Heart left ventricle (tissue), 16 donors: ENCODE measurements around the gene DEGS2. TPM values are rescaled to one million over a fixed set of nuclear protein-coding genes. Genes with fewer than 3 reads are reported as not detected.

ENCODE experiments used
- ATAC-seq, 4 donors: fragments of 200-7000 bp; cut with Tn5 transposase; one replicate each; pipeline ENCODE4 v1.9.1; 2020 to 2022; ENCODE audit warnings: moderate library complexity in 4 of 4, mild to moderate bottlenecking in 3 of 4, moderate number of reproducible peaks in 1 of 4
- DNase-seq, 5 donors: peaks; one replicate each; pipeline ENCODE4 v3.0.0-alpha.2; 2020
- H3K27ac ChIP-seq, 12 donors: fragments of 200-600 bp; sonication (generic) in 4 of 12; one replicate each; pipeline versions ENCODE4 v1.5.0 to v1.8.0; 2016 to 2022; ENCODE audit warnings: mild to moderate bottlenecking in 2 of 12
- H3K27me3 ChIP-seq, 9 donors: fragments of 200-600 bp; sonication (generic) in 2 of 9; one replicate each; pipeline versions ENCODE4 v1.5.1 to v1.8.0; 2016 to 2022; ENCODE audit warnings: mild to moderate bottlenecking in 3 of 9
- H3K36me3 ChIP-seq, 9 donors: fragments of 200-600 bp; sonication (generic) in 2 of 9; one replicate each; pipeline versions ENCODE4 v1.5.0 to v1.8.0; 2018 to 2022; ENCODE audit warnings: mild to moderate bottlenecking in 2 of 9
- H3K4me1 ChIP-seq, 12 donors: fragments of 200-600 bp; sonication (generic) in 4 of 12; one replicate each; pipeline versions ENCODE4 v1.5.0 to v1.8.0; 2016 to 2022; ENCODE audit warnings: mild to moderate bottlenecking in 3 of 12
- H3K4me3 ChIP-seq, 12 donors: fragments of 200-600 bp; sonication (generic) in 4 of 12; one replicate each; pipeline versions ENCODE4 v1.5.0 to v1.8.0; 2017 to 2022; ENCODE audit warnings: mild to moderate bottlenecking in 9 of 12, moderate library complexity in 4 of 12
- H3K9me3 ChIP-seq, 12 donors: fragments of 200-600 bp; sonication (generic) in 4 of 12; one replicate each; pipeline versions ENCODE4 v1.5.0 to v1.8.0; 2016 to 2022; ENCODE audit warnings: mild to moderate bottlenecking in 1 of 12
- POLR2A ChIP-seq, 2 donors: fragments of 450-650 bp; IDR thresholded peaks; one replicate each; pipeline ENCODE4 v1.6.1; 2017; ENCODE audit warnings: antibody characterized with exemption in 2 of 2, mild to moderate bottlenecking in 2 of 2, moderate library complexity in 2 of 2
- WGBS, 4 donors: extraction: QIAGEN DNeasy Blood & Tissue Kit in 2 of 4; methylation state at CpG; one replicate each; pipeline versions ENCODE4 v1.1.5 to v1.1.7; 2013 to 2018; 5-methylcytosine and 5-hydroxymethylcytosine counted together
- intact Hi-C, 10 donors: fragments of 100-400 bp; cut with DNase I; formaldehyde crosslinking; loops; one replicate each; pipeline versions ENCODE4 v1.11.1 to v1.14.2; 2022
- polyA plus RNA-seq, 2 donors: library from polyadenylated mRNA; stranded (reverse); fragments of 200-250 nt; gene quantifications; one replicate each; pipeline ENCODE4 v1.2.3, GENCODE V29; 2013
- total RNA-seq, 9 donors: library from RNA; depleted of rRNA in 2 of 9; stranded (reverse); fragments of >200 nt in 2 of 9; fragmentation: NEBNext Ultra II Directional in 3 of 9; extraction: Animal tissue kit (Norgen Biotek cat#: 25700) in 3 of 9; gene quantifications; one replicate each; pipeline versions ENCODE4 v1.1.0 to v1.2.4, GENCODE V29; 2016 to 2023
- TF ChIP-seq, protein P1 (sequence below), 12 donors: fragments of 200-600 bp; sonication (generic) in 4 of 12; IDR thresholded peaks; one replicate each; pipeline versions ENCODE4 v1.5.0 to v1.8.0; 2018 to 2022; ENCODE audit warnings: antibody characterized with exemption in 12 of 12, mild to moderate bottlenecking in 5 of 12
- donor health status: ischemic (EF 13 %, LVEDD 7.1; RV severe dilation, severe dysfunction).
- donor health status: healthy with polysubstance abuse.
- donor health status: DM: no; HTN: yes; CAD: no.
- donor health status: DM: no; HTN: no; CAD: no.
- donor health status: ischemic (EF 25% LVEDD 6.9; RV normal size, moderate dysfunction).
- donor health status: ischemic (EF 25% LVEDD 5.7; RV mildly dilated, moderate dysfunction).
- donor health status: healthy.
- donor health status: DM: yes; HTN: yes; CAD: no.
- donor health status: ischemic (EF 35%, LVEDD 5.7; RV mildly dilated, moderate dysfunction).
- donor health status: nonischemic (EF 11% LVEDD 7.7; RV severe dilation, severe dysfunction).
- donor health status: DM: yes; HTN: yes; CAD: no.
- donor health status: PGD.
- donor health status: ischemic (EF 29% LVEDD 5.4; RV normal size, mild dysfunction).
- donor health status: nonischemic (EF 23%, LVEDD 6.1; RV moderate dilation, normal function).

The DEGS2 gene
- total and polyA plus RNA-seq, 11 donors: 0.08 to 0.48 (median 0.30) TPM; not detected in 7

DNA sequence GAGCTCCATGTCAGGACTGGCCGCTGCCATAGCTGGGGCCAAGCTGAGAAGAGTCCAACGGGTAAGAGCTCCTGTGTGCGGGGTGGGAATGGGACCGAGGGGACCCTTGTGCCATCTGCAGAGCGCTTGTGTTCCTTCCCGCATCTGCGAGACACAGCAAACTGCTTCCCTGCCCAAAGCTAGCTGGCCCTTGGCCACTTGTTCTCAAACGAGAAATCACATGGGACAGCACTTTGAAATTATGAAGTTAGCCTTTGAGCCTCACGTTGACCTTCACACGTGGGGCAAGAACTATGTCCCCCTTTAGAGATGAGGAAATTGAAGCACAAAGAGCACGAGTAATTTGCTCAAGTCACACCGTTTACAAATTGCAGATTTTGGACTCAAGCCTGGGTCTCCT lies 30.8 kb downstream of the DEGS2 start:
- peaks cover 0 to 89% (median 20%) of the 10 kb centered on the region in 9 donors for H3K36me3 ChIP-seq
- DNase-seq (no peak), ATAC-seq (peak in 1 of 4 donors; percentile 6)
- WGBS, 4 donors: 68 to 74% (median 71%) methylated on average over 9 to 12 of the region's 12 CpGs
- H3K27ac ChIP-seq: peak overlapping the region in 6 of 12 donors; percentile 7 to 45 (median 28)
- H3K27me3 ChIP-seq: no peaks in the 10 kb centered on the region
- intact Hi-C loops: loop anchor here in 1 of 10 donors (10.0 kb wide), 1 partner anchor 246 kb away; the partner anchor contains the start of gene WDR25
- no peaks in the 10 kb centered on the region for H3K9me3 ChIP-seq
- H3K4me3 ChIP-seq: no peak overlapping the region
- no peak for TF ChIP-seq POLR2A (IDR thresholded peaks at IDR 0.05)
- TF ChIP-seq, protein P1, sequence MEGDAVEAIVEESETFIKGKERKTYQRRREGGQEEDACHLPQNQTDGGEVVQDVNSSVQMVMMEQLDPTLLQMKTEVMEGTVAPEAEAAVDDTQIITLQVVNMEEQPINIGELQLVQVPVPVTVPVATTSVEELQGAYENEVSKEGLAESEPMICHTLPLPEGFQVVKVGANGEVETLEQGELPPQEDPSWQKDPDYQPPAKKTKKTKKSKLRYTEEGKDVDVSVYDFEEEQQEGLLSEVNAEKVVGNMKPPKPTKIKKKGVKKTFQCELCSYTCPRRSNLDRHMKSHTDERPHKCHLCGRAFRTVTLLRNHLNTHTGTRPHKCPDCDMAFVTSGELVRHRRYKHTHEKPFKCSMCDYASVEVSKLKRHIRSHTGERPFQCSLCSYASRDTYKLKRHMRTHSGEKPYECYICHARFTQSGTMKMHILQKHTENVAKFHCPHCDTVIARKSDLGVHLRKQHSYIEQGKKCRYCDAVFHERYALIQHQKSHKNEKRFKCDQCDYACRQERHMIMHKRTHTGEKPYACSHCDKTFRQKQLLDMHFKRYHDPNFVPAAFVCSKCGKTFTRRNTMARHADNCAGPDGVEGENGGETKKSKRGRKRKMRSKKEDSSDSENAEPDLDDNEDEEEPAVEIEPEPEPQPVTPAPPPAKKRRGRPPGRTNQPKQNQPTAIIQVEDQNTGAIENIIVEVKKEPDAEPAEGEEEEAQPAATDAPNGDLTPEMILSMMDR (IDR thresholded peaks at IDR 0.05): no peak
- H3K4me1 ChIP-seq: peaks cover 0 to 29% (median 13%) of the 10 kb centered on the region in 12 donors

GRCh38 chr14:100127853-100128455 lies 31.5 kb downstream of the DEGS2 start:
- DNase-seq (no peak), ATAC-seq (no peak)
- 85 to 89% (median 87%) methylated on average over 12 of the region's 12 CpGs for WGBS, 4 donors
- Histone ChIP-seq H3K27ac (no peak overlapping the region), H3K27me3 (no peaks in the 10 kb centered on the region), H3K36me3 (peaks cover 0 to 87% (median 13%) of the 10 kb centered on the region in 9 donors), H3K4me1 (peaks cover 0 to 29% (median 13%) of the 10 kb centered on the region in 12 donors), H3K9me3 (no peaks in the 10 kb centered on the region), H3K4me3 (no peak overlapping the region)
- intact Hi-C loops: loop anchor here in 1 of 10 donors (10.0 kb wide), 1 partner anchor 247 kb away; the partner anchor contains the start of gene WDR25
- TF ChIP-seq, protein P1 (IDR thresholded peaks at IDR 0.05): no peak
- TF ChIP-seq POLR2A (IDR thresholded peaks at IDR 0.05): no peak

- H3K4me3 ChIP-seq: no peak overlapping the region
- intact Hi-C loops: loop anchor here in 1 of 10 donors (10.0 kb wide), 1 partner anchor 248 kb away; the partner anchor contains the start of gene WDR25
- TF ChIP-seq, protein P1 (IDR thresholded peaks at IDR 0.05): no peak
- TF ChIP-seq POLR2A (IDR thresholded peaks at IDR 0.05): no peak
- no peak overlapping the region for H3K27ac ChIP-seq
- DNase-seq (no peak), ATAC-seq (no peak)
- WGBS, 4 donors: 93 to 96% (median 94%) methylated on average over 12 to 13 of the region's 13 CpGs
- H3K4me1 ChIP-seq: peaks cover 0 to 23% (median 13%) of the 10 kb centered on the region in 12 donors
- no peaks in the 10 kb centered on the region for H3K27me3 ChIP-seq
- peaks cover 0 to 73% (median 9%) of the 10 kb centered on the region in 9 donors for H3K36me3 ChIP-seq
- H3K9me3 ChIP-seq: no peaks in the 10 kb centered on the region
Measured at GRCh38 chr14:100126401-100126800, 33.0 kb downstream of the DEGS2 start.

DNA sequence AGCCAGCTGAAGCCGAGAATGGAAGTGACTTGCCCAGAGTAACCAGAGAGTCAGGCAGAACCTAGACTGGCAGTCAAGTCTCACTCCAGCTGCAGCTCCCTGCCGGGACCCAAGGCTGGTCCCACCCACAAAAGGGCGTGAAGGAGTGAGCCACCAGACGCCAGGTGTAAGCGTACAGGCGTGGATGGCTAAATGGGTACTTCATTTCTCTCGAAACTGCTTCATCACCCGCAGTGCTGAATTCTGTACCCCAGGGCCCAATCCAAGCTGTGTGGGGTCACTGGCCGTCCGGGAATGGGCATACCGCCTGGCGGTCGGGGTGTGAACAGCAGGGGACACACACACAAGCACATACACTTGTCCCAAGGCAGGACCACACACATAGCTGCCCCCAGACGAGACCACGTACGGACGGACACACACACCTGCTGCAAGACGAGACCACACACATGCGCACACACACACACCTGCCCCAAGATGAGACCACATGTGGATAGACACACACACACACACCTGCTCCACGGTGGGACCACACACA lies 34.8 kb downstream of the DEGS2 start:
- 93 to 96% (median 94%) methylated on average over 20 of the region's 20 CpGs for WGBS, 4 donors
- no peaks in the 10 kb centered on the region for H3K9me3 ChIP-seq
- peaks cover 0 to 66% (median 0%) of the 10 kb centered on the region in 9 donors for H3K36me3 ChIP-seq
- TF ChIP-seq POLR2A (IDR thresholded peaks at IDR 0.05): no peak
- TF ChIP-seq, protein P1 (IDR thresholded peaks at IDR 0.05): no peak
- no peaks in the 10 kb centered on the region for H3K27me3 ChIP-seq
- no peak overlapping the region for H3K27ac ChIP-seq
- intact Hi-C loops: loop anchor here in 2 of 10 donors (5.0 to 10.0 kb wide), 2 partner anchors 68 to 250 kb away; partner anchors contain the start of gene WDR25 (in 1 of the 2)
- no peak for DNase-seq
- H3K4me3 ChIP-seq: no peak overlapping the region
- peaks cover 0 to 20% (median 11%) of the 10 kb centered on the region in 12 donors for H3K4me1 ChIP-seq
- ATAC-seq: no peak
